ENCODE data around the gene NAA60.

The NAA60 gene

DNA sequence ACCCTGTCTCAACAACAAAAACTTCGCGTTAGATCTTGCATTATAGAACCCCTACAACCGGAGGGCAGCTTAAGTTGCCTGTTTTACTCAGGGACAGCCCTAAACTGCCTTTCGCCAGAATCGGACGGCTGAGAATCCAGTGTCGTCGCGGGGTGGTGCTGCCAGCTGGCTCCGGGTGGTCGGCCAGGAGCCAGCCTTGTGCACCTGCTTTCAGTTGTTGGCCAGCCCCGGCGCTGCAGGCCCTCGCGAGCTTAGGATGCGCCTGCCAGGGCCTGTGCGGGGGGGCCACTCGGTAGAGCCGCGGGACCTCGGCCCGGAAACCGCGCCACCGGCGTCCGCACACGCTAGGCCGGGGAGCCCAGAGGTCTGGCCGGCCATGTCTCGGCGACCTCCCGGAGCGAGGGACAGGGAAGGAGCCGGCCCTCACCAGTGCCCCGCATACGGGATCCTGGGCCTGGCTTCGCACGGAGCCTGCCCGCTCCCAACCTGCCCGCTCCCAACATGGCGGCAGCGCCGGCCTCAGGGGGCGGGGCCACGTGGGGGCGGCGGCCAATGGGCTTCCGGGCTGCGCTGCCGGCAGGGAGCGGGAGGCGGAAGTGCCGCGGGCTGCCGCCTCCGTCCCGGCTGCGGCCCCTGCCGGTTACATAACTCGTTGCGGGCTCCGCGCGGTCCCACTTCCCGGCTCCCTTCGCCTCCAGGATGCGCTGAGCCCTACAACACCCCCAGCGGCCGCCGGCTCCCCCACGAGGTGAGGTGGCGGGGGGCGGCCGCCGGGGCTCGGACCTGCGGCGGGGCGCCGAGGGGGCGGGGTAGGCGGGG lies 14.2 kb downstream of the NAA60 start:
- H3K4me3 ChIP-seq (ENCODE audit: low read depth, low read length, poor library complexity, severe bottlenecking), result peak overlapping the region; percentile 72
- H2AFZ ChIP-seq (ENCODE audit: low read length), result no peak overlapping the region
- peak overlapping the region; percentile 76 for H3K9ac ChIP-seq (ENCODE audit: low read length)
- H3K9me3 ChIP-seq (ENCODE audit: low read length), result no peaks in the 10 kb centered on the region
- H3K27ac ChIP-seq (ENCODE audit: low read depth, low read length, poor library complexity, severe bottlenecking), result peak overlapping the region; percentile 66
- no peaks in the 10 kb centered on the region for H3K9me2 ChIP-seq (ENCODE audit: low read depth, low read length)
- no peaks in the 10 kb centered on the region for H3K36me3 ChIP-seq (ENCODE audit: insufficient read depth, low read length)
- no peak for TF ChIP-seq EZH2 (IDR thresholded peaks at IDR 0.05; ENCODE audit: borderline replicate concordance, low read length)
- TF ChIP-seq, protein P1, sequence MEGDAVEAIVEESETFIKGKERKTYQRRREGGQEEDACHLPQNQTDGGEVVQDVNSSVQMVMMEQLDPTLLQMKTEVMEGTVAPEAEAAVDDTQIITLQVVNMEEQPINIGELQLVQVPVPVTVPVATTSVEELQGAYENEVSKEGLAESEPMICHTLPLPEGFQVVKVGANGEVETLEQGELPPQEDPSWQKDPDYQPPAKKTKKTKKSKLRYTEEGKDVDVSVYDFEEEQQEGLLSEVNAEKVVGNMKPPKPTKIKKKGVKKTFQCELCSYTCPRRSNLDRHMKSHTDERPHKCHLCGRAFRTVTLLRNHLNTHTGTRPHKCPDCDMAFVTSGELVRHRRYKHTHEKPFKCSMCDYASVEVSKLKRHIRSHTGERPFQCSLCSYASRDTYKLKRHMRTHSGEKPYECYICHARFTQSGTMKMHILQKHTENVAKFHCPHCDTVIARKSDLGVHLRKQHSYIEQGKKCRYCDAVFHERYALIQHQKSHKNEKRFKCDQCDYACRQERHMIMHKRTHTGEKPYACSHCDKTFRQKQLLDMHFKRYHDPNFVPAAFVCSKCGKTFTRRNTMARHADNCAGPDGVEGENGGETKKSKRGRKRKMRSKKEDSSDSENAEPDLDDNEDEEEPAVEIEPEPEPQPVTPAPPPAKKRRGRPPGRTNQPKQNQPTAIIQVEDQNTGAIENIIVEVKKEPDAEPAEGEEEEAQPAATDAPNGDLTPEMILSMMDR (IDR thresholded peaks at IDR 0.05; ENCODE audit: low read length), result peak; percentile 39
- no peaks in the 10 kb centered on the region for H4K20me1 ChIP-seq (ENCODE audit: insufficient read depth, low read length)
- H3K4me1 ChIP-seq (ENCODE audit: insufficient read depth, low read length, severe bottlenecking), result peaks cover 38% of the 10 kb centered on the region
- H3K27me3 ChIP-seq (ENCODE audit: insufficient read depth, low read length), result no peaks in the 10 kb centered on the region
- H3K4me2 ChIP-seq (ENCODE audit: low read length), result peak overlapping the region; percentile 97
- H3F3A ChIP-seq (ENCODE audit: insufficient read depth, low read length), result no peaks in the 10 kb centered on the region
- peaks cover 37% of the 10 kb centered on the region for H3K79me2 ChIP-seq (ENCODE audit: insufficient read depth, low read length)

DNA sequence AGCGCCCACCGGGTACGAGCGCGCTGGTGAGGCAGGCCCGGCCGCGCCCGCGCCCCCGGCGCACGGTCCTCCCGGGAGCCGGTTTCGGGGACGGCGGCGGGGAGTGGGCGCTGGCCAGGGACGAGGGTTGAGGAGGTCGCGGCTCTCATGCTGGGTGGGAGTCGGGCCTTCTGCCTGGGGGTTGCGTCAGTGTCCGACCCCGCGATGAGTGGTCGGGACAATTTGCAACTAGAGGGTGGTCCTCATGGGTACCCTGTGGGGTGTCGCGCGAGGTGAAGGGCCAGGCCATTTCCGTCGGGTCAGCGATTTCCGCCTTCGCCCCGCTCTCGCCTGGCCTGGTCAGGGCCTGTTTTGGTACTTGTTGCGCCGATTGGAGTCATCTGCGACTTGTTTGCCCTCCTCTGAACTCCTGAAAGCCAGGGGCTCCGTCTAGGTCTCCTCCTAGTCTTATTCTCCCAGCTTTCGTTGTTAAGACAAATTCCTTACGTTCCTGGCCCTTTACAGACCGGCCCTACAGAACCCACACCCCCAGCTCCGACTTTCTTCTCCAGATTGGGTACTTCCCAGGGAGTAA lies 14.9 kb downstream of the NAA60 start:
- Histone ChIP-seq H3K79me2 (ENCODE audit: insufficient read depth, low read length) (peaks cover 43% of the 10 kb centered on the region), H3F3A (ENCODE audit: insufficient read depth, low read length) (no peaks in the 10 kb centered on the region), H3K27me3 (ENCODE audit: insufficient read depth, low read length) (no peaks in the 10 kb centered on the region), H3K27ac (ENCODE audit: low read depth, low read length, poor library complexity, severe bottlenecking) (peak overlapping the region; percentile 52), H3K9me3 (ENCODE audit: low read length) (no peaks in the 10 kb centered on the region), H3K4me2 (ENCODE audit: low read length) (peak overlapping the region; percentile 97), H3K4me3 (ENCODE audit: low read depth, low read length, poor library complexity, severe bottlenecking) (peak overlapping the region; percentile 72), H2AFZ (ENCODE audit: low read length) (no peak overlapping the region), H3K9ac (ENCODE audit: low read length) (peak overlapping the region; percentile 76), H3K4me1 (ENCODE audit: insufficient read depth, low read length, severe bottlenecking) (peaks cover 38% of the 10 kb centered on the region), H3K9me2 (ENCODE audit: low read depth, low read length) (no peaks in the 10 kb centered on the region), H3K36me3 (ENCODE audit: insufficient read depth, low read length) (no peaks in the 10 kb centered on the region), H4K20me1 (ENCODE audit: insufficient read depth, low read length) (no peaks in the 10 kb centered on the region)
- TF ChIP-seq, protein P1 (IDR thresholded peaks at IDR 0.05; ENCODE audit: low read length), result no peak
- no peak for TF ChIP-seq EZH2 (IDR thresholded peaks at IDR 0.05; ENCODE audit: borderline replicate concordance, low read length)

DNA sequence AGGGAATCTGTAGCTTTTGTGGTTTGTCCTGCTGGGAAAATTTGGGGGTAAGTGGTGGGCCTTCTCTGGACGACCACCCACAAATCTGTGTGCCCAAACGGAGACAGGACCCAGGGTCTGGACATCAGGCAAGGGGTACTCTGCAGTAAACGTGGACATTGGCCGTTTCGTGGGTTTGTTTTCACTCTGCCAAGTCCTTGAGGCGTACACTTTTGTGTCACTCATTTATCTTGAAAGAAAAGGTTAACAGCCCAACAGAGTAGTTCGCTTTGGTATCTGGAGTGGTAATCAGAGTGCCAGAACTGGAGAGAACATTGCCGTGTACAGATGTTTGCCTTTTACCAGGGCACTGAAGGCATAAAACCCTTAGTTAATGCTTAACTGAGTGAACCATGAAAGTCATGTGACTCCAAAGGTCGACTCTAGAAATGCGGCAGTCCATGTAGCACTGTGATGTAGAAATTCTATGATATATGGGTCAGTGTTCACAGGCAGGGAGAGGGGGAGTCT lies 15.4 kb downstream of the NAA60 start:
- no peaks in the 10 kb centered on the region for H3K9me2 ChIP-seq (ENCODE audit: low read depth, low read length)

More for the DNA sequence above, 15.4 kb downstream of the NAA60 start:
- H3K4me3 ChIP-seq (ENCODE audit: low read depth, low read length, poor library complexity, severe bottlenecking), result peak overlapping the region; percentile 72
- H3K27me3 ChIP-seq (ENCODE audit: insufficient read depth, low read length), result no peaks in the 10 kb centered on the region
- peak overlapping the region; percentile 76 for H3K9ac ChIP-seq (ENCODE audit: low read length)
- no peaks in the 10 kb centered on the region for H3F3A ChIP-seq (ENCODE audit: insufficient read depth, low read length)
- no peaks in the 10 kb centered on the region for H3K36me3 ChIP-seq (ENCODE audit: insufficient read depth, low read length)
- TF ChIP-seq EZH2 (IDR thresholded peaks at IDR 0.05; ENCODE audit: borderline replicate concordance, low read length), result no peak
- TF ChIP-seq, protein P1 (IDR thresholded peaks at IDR 0.05; ENCODE audit: low read length), result no peak
- peak overlapping the region; percentile 97 for H3K4me2 ChIP-seq (ENCODE audit: low read length)
- peak overlapping the region; percentile 52 for H3K27ac ChIP-seq (ENCODE audit: low read depth, low read length, poor library complexity, severe bottlenecking)
- peaks cover 46% of the 10 kb centered on the region for H3K79me2 ChIP-seq (ENCODE audit: insufficient read depth, low read length)
- H3K4me1 ChIP-seq (ENCODE audit: insufficient read depth, low read length, severe bottlenecking), result peaks cover 38% of the 10 kb centered on the region
- no peaks in the 10 kb centered on the region for H4K20me1 ChIP-seq (ENCODE audit: insufficient read depth, low read length)
- H3K9me3 ChIP-seq (ENCODE audit: low read length), result no peaks in the 10 kb centered on the region
- H2AFZ ChIP-seq (ENCODE audit: low read length), result no peak overlapping the region

Data from OCI-LY1 (cell line).